ENCODE data around the gene USH1C.
A peak's percentile ranks its signal among the peaks of the same experiment; 100 is the strongest.

USH1C gene

DNA sequence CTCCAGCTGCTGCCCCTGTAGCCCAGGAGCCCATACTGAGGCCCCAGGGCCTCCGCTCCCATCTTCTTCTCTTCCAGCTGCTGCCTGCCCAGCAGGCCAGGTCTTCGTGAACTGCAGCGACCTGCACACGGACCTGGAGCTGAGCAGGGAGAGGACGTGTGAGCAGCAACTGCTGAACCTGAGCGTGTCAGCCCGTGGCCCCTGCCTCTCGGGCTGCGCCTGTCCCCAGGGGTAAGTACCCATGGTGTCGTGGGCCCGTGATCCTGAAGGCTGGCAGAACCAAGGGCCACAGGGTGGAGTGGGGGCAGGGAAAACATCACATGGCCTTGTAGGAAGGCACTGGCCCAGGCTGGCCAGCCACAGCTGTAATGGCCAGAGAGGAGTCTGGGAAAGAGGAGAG, 34.1 kb upstream of the USH1C start:
- no peak overlapping the region for H2BK120ac ChIP-seq (ENCODE audit: low read depth, low read length)
- no peaks in the 10 kb centered on the region for H3K79me1 ChIP-seq (ENCODE audit: low read depth, low read length)
- H3K27ac ChIP-seq (replicated peaks; ENCODE audit: low read length), result no peak overlapping the region
- H2AK5ac ChIP-seq (ENCODE audit: low read depth, low read length), result peak overlapping the region; percentile 13
- H3K4me1 ChIP-seq (ENCODE audit: control insufficient read depth in 2 of 2, insufficient read depth in 1 of 2, low read depth in 1 of 2, low read length in 2 of 2), result peaks cover 0 to 2% of the 10 kb centered on the region in 2 donors
- no peak overlapping the region for H3K14ac ChIP-seq (ENCODE audit: low read length)
- H3K4me2 ChIP-seq (ENCODE audit: insufficient read depth, low read length, poor library complexity, severe bottlenecking), result no peak overlapping the region
- H2BK12ac ChIP-seq (ENCODE audit: low read length), result no peak overlapping the region
- H4K91ac ChIP-seq (ENCODE audit: low read depth, low read length, poor library complexity), result no peak overlapping the region
- WGBS, 2 donors (ENCODE audit: extremely low coverage in 2 of 2, insufficient read length in 2 of 2, insufficient replicate concordance in 1 of 2), result no CpG with 5 or more reads among the region's 11 CpGs
- no peak overlapping the region for H3K9ac ChIP-seq (ENCODE audit: low read depth, low read length, poor library complexity)
- DNase-seq (ENCODE audit: low spot score), result no peak
- peak overlapping the region; percentile 51 for H3K18ac ChIP-seq (ENCODE audit: low read length)
- peaks cover 0 to 8% (median 0%) of the 10 kb centered on the region in 3 experiments for H3K27me3 ChIP-seq (ENCODE audit: control insufficient read depth in 3 of 3, insufficient read depth in 3 of 3, low read depth in 1 of 3, low read length in 3 of 3)
- no peaks in the 10 kb centered on the region for H3K9me3 ChIP-seq (replicated peaks in 1 of 2; ENCODE audit: control insufficient read depth in 2 of 2, insufficient read depth in 1 of 2, low read depth in 1 of 2, low read length in 2 of 2)
- H3K23ac ChIP-seq (ENCODE audit: low read depth, low read length, poor library complexity), result no peak overlapping the region
- H3K36me3 ChIP-seq (replicated peaks in 1 of 2; ENCODE audit: control insufficient read depth in 2 of 2, insufficient read depth in 2 of 2, low read length in 2 of 2), result no peaks in the 10 kb centered on the region
- H2BK15ac ChIP-seq (ENCODE audit: low read length), result no peak overlapping the region
- no peak overlapping the region for H3K4me3 ChIP-seq (ENCODE audit: low read length in 2 of 2)
- no peak overlapping the region for H3K4ac ChIP-seq (ENCODE audit: low read length)
- H2AFZ ChIP-seq (ENCODE audit: low read length), result no peak overlapping the region
- H4K8ac ChIP-seq (ENCODE audit: low read depth, low read length), result no peak overlapping the region
- H2BK5ac ChIP-seq (ENCODE audit: low read length), result no peak overlapping the region

DNA sequence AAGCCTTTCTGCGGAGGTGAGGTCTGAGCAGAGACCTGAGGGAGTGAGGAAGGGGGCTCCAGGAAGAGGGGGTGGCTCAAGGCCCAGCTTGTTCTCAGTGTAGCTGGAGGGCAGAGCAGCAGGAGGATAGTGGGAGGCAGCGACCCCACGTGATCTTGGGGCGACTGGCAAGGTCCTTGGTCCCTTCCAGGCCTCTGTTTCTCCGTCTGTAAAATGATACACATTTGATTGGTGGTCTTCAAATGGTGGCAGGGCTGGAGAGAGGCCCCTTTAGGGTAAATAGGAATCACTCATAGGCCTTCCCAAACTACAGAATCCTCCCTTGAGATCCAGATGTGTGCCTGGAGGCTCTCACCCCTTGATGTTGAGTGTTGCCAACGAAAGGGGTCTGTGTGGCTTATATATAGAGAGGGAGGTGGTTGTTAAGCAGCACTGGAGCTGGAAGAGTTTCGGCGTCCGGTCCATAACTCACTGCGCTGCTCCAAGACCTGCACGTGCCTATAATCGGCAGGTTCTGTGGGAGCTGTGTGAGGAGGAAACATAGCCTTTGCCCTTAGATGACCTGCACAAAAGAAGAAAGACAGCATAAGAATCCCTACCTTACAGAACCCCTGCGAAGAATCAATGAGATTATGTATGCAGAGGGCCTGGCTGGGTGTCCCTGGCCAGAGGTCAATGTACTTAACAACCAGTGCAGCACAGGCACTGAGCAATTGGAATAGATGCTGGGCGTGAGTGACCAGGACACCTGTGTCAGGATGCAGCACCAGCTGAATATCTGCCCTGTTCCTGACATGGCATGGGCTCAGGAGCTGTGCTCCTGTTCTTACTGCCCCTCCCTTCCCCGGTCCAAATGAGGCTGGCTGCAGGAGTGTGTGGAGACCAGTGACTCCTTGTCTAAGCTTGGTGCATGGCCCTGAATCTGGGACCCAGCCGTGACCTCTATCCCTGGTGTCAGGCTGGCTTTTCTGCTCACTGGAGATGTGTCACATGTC, 31.5 kb upstream of the USH1C start:
- Histone ChIP-seq H2BK5ac (ENCODE audit: low read length) (no peak overlapping the region), H3K4ac (ENCODE audit: low read length) (no peak overlapping the region), H4K91ac (ENCODE audit: low read depth, low read length, poor library complexity) (no peak overlapping the region), H3K27me3 (ENCODE audit: control insufficient read depth in 3 of 3, insufficient read depth in 3 of 3, low read depth in 1 of 3, low read length in 3 of 3) (peaks cover 0 to 29% (median 0%) of the 10 kb centered on the region in 3 experiments), H3K9me3 (replicated peaks in 1 of 2; ENCODE audit: control insufficient read depth in 2 of 2, insufficient read depth in 1 of 2, low read depth in 1 of 2, low read length in 2 of 2) (no peaks in the 10 kb centered on the region), H3K4me2 (ENCODE audit: insufficient read depth, low read length, poor library complexity, severe bottlenecking) (no peak overlapping the region), H3K36me3 (replicated peaks in 1 of 2; ENCODE audit: control insufficient read depth in 2 of 2, insufficient read depth in 2 of 2, low read length in 2 of 2) (no peaks in the 10 kb centered on the region), H2BK120ac (ENCODE audit: low read depth, low read length) (no peak overlapping the region), H3K18ac (ENCODE audit: low read length) (peak overlapping the region; percentile 15), H3K27ac (replicated peaks; ENCODE audit: low read length) (no peak overlapping the region), H3K9ac (ENCODE audit: low read depth, low read length, poor library complexity) (no peak overlapping the region), H2BK15ac (ENCODE audit: low read length) (no peak overlapping the region), H3K23ac (ENCODE audit: low read depth, low read length, poor library complexity) (no peak overlapping the region), H2AFZ (ENCODE audit: low read length) (no peak overlapping the region), H4K8ac (ENCODE audit: low read depth, low read length) (no peak overlapping the region), H2BK12ac (ENCODE audit: low read length) (no peak overlapping the region), H3K79me1 (ENCODE audit: low read depth, low read length) (no peaks in the 10 kb centered on the region), H3K4me1 (ENCODE audit: control insufficient read depth in 2 of 2, insufficient read depth in 1 of 2, low read depth in 1 of 2, low read length in 2 of 2) (peaks cover 0 to 2% of the 10 kb centered on the region in 2 donors), H2AK5ac (ENCODE audit: low read depth, low read length) (no peak overlapping the region), H3K14ac (ENCODE audit: low read length) (no peak overlapping the region), H3K4me3 (ENCODE audit: low read length in 2 of 2) (no peak overlapping the region)
- no CpG with 5 or more reads among the region's 16 CpGs for WGBS, 2 donors (ENCODE audit: extremely low coverage in 2 of 2, insufficient read length in 2 of 2, insufficient replicate concordance in 1 of 2)
- no peak for DNase-seq (ENCODE audit: low spot score)

DNA sequence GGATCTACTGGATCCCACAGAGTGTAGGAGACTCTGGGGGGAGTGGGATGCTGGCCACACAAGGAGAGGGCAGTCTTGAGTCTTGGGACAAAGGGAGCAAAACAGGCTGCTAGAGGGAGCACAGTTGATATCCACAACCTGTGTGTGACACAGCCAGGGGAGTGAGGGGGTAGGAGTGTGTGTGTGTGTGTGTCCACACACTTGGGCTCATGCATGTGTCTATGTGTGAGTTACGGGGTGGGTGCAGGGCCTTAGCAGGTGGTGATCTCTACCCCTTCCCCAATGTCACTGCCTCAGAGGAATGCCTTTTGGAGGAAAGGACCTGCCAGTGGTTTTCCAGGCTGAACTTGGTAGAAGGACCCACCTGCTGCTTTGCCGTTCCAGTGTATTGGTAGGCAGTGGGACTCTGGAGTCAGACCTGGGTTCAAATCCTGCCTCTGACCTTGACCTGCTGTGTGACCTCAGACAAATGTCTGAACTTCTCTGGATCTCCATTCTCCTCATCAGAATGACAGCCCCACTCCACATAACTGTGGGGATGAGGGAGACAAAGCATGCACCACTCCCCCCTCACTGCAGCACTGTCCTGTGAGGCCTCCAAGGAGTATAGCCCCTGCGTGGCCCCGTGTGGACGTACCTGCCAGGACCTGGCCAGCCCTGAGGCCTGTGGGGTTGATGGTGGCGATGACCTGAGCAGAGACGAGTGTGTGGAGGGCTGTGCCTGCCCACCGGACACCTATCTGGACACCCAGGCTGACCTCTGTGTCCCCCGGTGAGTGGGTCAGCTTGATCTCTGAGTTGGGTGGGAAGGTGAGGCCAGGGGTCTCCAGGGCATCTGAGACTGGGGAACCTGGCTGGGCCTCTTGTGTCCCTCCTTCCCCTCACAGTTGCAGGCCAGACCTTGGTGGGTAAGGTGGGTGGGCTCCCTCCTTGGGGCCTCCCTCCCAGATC, 30.2 kb upstream of the USH1C start:
- Histone ChIP-seq H3K23ac (ENCODE audit: low read depth, low read length, poor library complexity) (no peak overlapping the region), H3K9ac (ENCODE audit: low read depth, low read length, poor library complexity) (no peak overlapping the region), H2AFZ (ENCODE audit: low read length) (no peak overlapping the region), H2BK15ac (ENCODE audit: low read length) (no peak overlapping the region), H2BK5ac (ENCODE audit: low read length) (no peak overlapping the region), H3K18ac (ENCODE audit: low read length) (no peak overlapping the region), H3K4me3 (ENCODE audit: low read length in 2 of 2) (no peak overlapping the region), H3K27me3 (ENCODE audit: control insufficient read depth in 3 of 3, insufficient read depth in 3 of 3, low read depth in 1 of 3, low read length in 3 of 3) (peaks cover 0 to 25% (median 0%) of the 10 kb centered on the region in 3 experiments), H3K79me1 (ENCODE audit: low read depth, low read length) (no peaks in the 10 kb centered on the region), H3K4me2 (ENCODE audit: insufficient read depth, low read length, poor library complexity, severe bottlenecking) (no peak overlapping the region), H3K4me1 (ENCODE audit: control insufficient read depth in 2 of 2, insufficient read depth in 1 of 2, low read depth in 1 of 2, low read length in 2 of 2) (peaks cover 0 to 2% of the 10 kb centered on the region in 2 donors), H4K8ac (ENCODE audit: low read depth, low read length) (no peak overlapping the region), H3K9me3 (replicated peaks in 1 of 2; ENCODE audit: control insufficient read depth in 2 of 2, insufficient read depth in 1 of 2, low read depth in 1 of 2, low read length in 2 of 2) (no peaks in the 10 kb centered on the region), H3K27ac (replicated peaks; ENCODE audit: low read length) (no peak overlapping the region), H2AK5ac (ENCODE audit: low read depth, low read length) (no peak overlapping the region), H3K4ac (ENCODE audit: low read length) (no peak overlapping the region), H3K14ac (ENCODE audit: low read length) (peak overlapping the region; percentile 41), H2BK12ac (ENCODE audit: low read length) (no peak overlapping the region), H3K36me3 (replicated peaks in 1 of 2; ENCODE audit: control insufficient read depth in 2 of 2, insufficient read depth in 2 of 2, low read length in 2 of 2) (no peaks in the 10 kb centered on the region), H4K91ac (ENCODE audit: low read depth, low read length, poor library complexity) (peak overlapping the region; percentile 9), H2BK120ac (ENCODE audit: low read depth, low read length) (peak overlapping the region; percentile 34)
- no CpG with 5 or more reads among the region's 9 CpGs for WGBS, 2 donors (ENCODE audit: extremely low coverage in 2 of 2, insufficient read length in 2 of 2, insufficient replicate concordance in 1 of 2)
- DNase-seq (ENCODE audit: low spot score), result no peak

Data from neuronal stem cell (in vitro differentiated cells).